Common myeloid progenitor, CD34-positive (primary cell): ENCODE results near the gene GSN.

ENCODE experiments used
- CTCF ChIA-PET: fragments of 350-600 bp; sonication (Branson Sonifier 250); formaldehyde crosslinking; loops from one replicate; lab custom pipeline; 2021; ENCODE audit warnings: antibody characterized with exemption; lab: Charles Lee
- POLR2A ChIA-PET: fragments of 350-600 bp; sonication (Branson Sonifier 250); formaldehyde crosslinking; loops from one replicate; lab custom pipeline; 2021; ENCODE audit warnings: antibody characterized with exemption; lab: Charles Lee
- DNase-seq, 3 donors: peaks; one replicate each; pipeline versions ENCODE4 v3.0.0 to v3.0.0-alpha.2; 2013
- H3K27ac ChIP-seq, 2 experiments: 1 replicate in 1 of 2; 2 replicates in 1 of 2; pipeline ENCODE4 v1.7.0; 2013; ENCODE audit warnings: inconsistent platforms in 2 of 2, low read length in 2 of 2, mild to moderate bottlenecking in 2 of 2, low read depth in 1 of 2, moderate library complexity in 1 of 2; ENCODE audit not compliant: severe bottlenecking in 2 of 2, insufficient read depth in 1 of 2, poor library complexity in 1 of 2
- H3K27me3 ChIP-seq, 5 experiments: replicated peaks in 2 of 5; 1 replicate in 3 of 5; 2 replicates in 2 of 5; pipeline versions ENCODE4 v1.6.1 to v1.7.0; 2013; ENCODE audit warnings: low read length in 4 of 5, mild to moderate bottlenecking in 2 of 5, moderate library complexity in 2 of 5, inconsistent platforms in 1 of 5; ENCODE audit not compliant: insufficient read depth in 5 of 5, control insufficient read depth in 4 of 5
- H3K36me3 ChIP-seq, 4 experiments: 1 replicate in 2 of 4; 2 replicates in 2 of 4; pipeline versions ENCODE4 v1.6.1 to v1.7.0; 2013; ENCODE audit warnings: low read length in 3 of 4, control low read depth in 1 of 4, mild to moderate bottlenecking in 1 of 4; ENCODE audit not compliant: control insufficient read depth in 4 of 4, insufficient read depth in 4 of 4
- H3K4me1 ChIP-seq, 4 experiments: 1 replicate in 3 of 4; 2 replicates in 1 of 4; pipeline versions ENCODE4 v1.6.1 to v1.7.1; 2013; ENCODE audit warnings: low read length in 3 of 4, mild to moderate bottlenecking in 3 of 4, control low read depth in 1 of 4, inconsistent platforms in 1 of 4, moderate library complexity in 1 of 4; ENCODE audit not compliant: control insufficient read depth in 4 of 4, insufficient read depth in 4 of 4; ENCODE audit errors: control extremely low read depth in 1 of 4
- H3K4me3 ChIP-seq, 7 experiments: 1 replicate in 4 of 7; 2 replicates in 3 of 7; pipeline versions ENCODE4 v1.5.1 to v1.7.0; 2013; ENCODE audit warnings: mild to moderate bottlenecking in 7 of 7, low read length in 6 of 7, moderate library complexity in 6 of 7, inconsistent platforms in 2 of 7, low read depth in 2 of 7, control low read depth in 1 of 7; ENCODE audit not compliant: insufficient read depth in 4 of 7, control insufficient read depth in 1 of 7; ENCODE audit errors: extremely low read depth in 1 of 7
- H3K9me3 ChIP-seq, 5 experiments: 1 replicate in 4 of 5; 2 replicates in 1 of 5; pipeline versions ENCODE4 v1.6.1 to v1.7.1; 2013; ENCODE audit warnings: low read length in 4 of 5, mild to moderate bottlenecking in 2 of 5, inconsistent platforms in 1 of 5, low read depth in 1 of 5, moderate library complexity in 1 of 5; ENCODE audit not compliant: control insufficient read depth in 4 of 5, insufficient read depth in 2 of 5; ENCODE audit errors: control extremely low read depth in 1 of 5
- WGBS: methylation state at CpG from one replicate; pipeline ENCODE4 v1.1.5; 2013; ENCODE audit not compliant: insufficient coverage; 5-methylcytosine and 5-hydroxymethylcytosine counted together

GSN gene

GRCh38 chr9:121354762-121355161 lies 86.8 kb downstream of the GSN start:
- H3K4me1 ChIP-seq, result peaks cover 11 to 81% (median 41%) of the 10 kb centered on the region in 4 experiments
- peaks cover 0 to 70% (median 9%) of the 10 kb centered on the region in 4 experiments for H3K36me3 ChIP-seq
- H3K27me3 ChIP-seq, result no peaks in the 10 kb centered on the region
- H3K9me3 ChIP-seq, result no peaks in the 10 kb centered on the region
- WGBS, result 100% methylated on average over 5 of the region's 5 CpGs
- POLR2A ChIA-PET, result no interaction called here
- CTCF ChIA-PET, result interaction anchor here (0.6 to 3.4 kb wide), 7 partner anchors 10 to 146 kb away, joined by 3 to 27 read pairs (median 5); no protein-coding TSS in a partner anchor
- no peak for DNase-seq
- H3K27ac ChIP-seq, result no peak overlapping the region
- no peak overlapping the region for H3K4me3 ChIP-seq

GRCh38 chr9:121357011-121357410 lies 89.0 kb downstream of the GSN start:
- Histone ChIP-seq H3K4me1 (peaks cover 18 to 74% (median 42%) of the 10 kb centered on the region in 4 experiments), H3K36me3 (peaks cover 0 to 49% (median 9%) of the 10 kb centered on the region in 4 experiments), H3K27ac (peak overlapping the region; percentile 33 to 62), H3K27me3 (no peaks in the 10 kb centered on the region), H3K9me3 (no peaks in the 10 kb centered on the region), H3K4me3 (no peak overlapping the region)
- no CpG with 5 or more reads among the region's 3 CpGs for WGBS
- DNase-seq, result peak; percentile 47 to 93 (median 85)
- CTCF ChIA-PET, result interaction anchor here (0.8 to 2.6 kb wide), 9 partner anchors 12 to 139 kb away, joined by 3 to 9 read pairs (median 4); no protein-coding TSS in a partner anchor
- POLR2A ChIA-PET, result interaction anchor here (1.1 kb wide), 1 partner anchor 11 kb away, joined by 3 read pairs; no protein-coding TSS in a partner anchor

GRCh38 chr9:121358751-121359150 lies 90.8 kb downstream of the GSN start:
- H3K9me3 ChIP-seq, result no peaks in the 10 kb centered on the region
- no peaks in the 10 kb centered on the region for H3K27me3 ChIP-seq
- ChIA-PET CTCF (interaction anchor here (0.6 to 2.6 kb wide), 7 partner anchors 10 to 41 kb away, joined by 3 to 9 read pairs (median 4); no protein-coding TSS in a partner anchor), POLR2A (interaction anchor here (1.2 kb wide), 1 partner anchor 10 kb away, joined by 3 read pairs; no protein-coding TSS in a partner anchor)
- peak overlapping the region in 3 of 7 experiments; percentile 12 to 51 (median 33) for H3K4me3 ChIP-seq
- peaks cover 0 to 34% (median 3%) of the 10 kb centered on the region in 4 experiments for H3K36me3 ChIP-seq
- H3K27ac ChIP-seq, result peak overlapping the region in 1 of 2 experiments; percentile 27
- peak in 2 of 3 donors; percentile 75 to 82 for DNase-seq
- peaks cover 27 to 73% (median 48%) of the 10 kb centered on the region in 4 experiments for H3K4me1 ChIP-seq
- 80% methylated on average over 2 of the region's 3 CpGs for WGBS

GRCh38 chr9:121359351-121360294 lies 91.7 kb downstream of the GSN start:
- Histone ChIP-seq H3K27ac (no peak overlapping the region), H3K9me3 (no peaks in the 10 kb centered on the region), H3K36me3 (peaks cover 0 to 26% (median 2%) of the 10 kb centered on the region in 4 experiments), H3K27me3 (no peaks in the 10 kb centered on the region), H3K4me3 (peak overlapping the region in 1 of 7 experiments; percentile 51), H3K4me1 (peaks cover 24 to 74% (median 50%) of the 10 kb centered on the region in 4 experiments)
- ChIA-PET POLR2A (interaction anchor here (1.2 kb wide), 1 partner anchor 9 kb away, joined by 3 read pairs; no protein-coding TSS in a partner anchor), CTCF (interaction anchor here (1.4 kb wide), 2 partner anchors 13 kb away, joined by 3 to 4 read pairs; no protein-coding TSS in a partner anchor)
- no CpG with 5 or more reads among the region's 3 CpGs for WGBS
- no peak for DNase-seq

- Histone ChIP-seq H3K36me3 (peaks cover 0 to 16% (median 0%) of the 10 kb centered on the region in 4 experiments), H3K4me3 (peak overlapping the region in 1 of 7 experiments; percentile 35), H3K27ac (no peak overlapping the region), H3K9me3 (no peaks in the 10 kb centered on the region), H3K4me1 (peaks cover 27 to 85% (median 58%) of the 10 kb centered on the region in 4 experiments), H3K27me3 (no peaks in the 10 kb centered on the region)
- CTCF ChIA-PET, result interaction anchor here (1.3 kb wide), 1 partner anchor 12 kb away, joined by 3 read pairs; no protein-coding TSS in a partner anchor
- peak in 1 of 3 donors; percentile 66 for DNase-seq
- POLR2A ChIA-PET, result no interaction called here
These were observed 92.8 kb downstream of the GSN start for GRCh38 chr9:121360601-121361374.

- no peak overlapping the region for H3K27ac ChIP-seq
- peak in 1 of 3 donors; percentile 34 for DNase-seq
- H3K9me3 ChIP-seq, result no peaks in the 10 kb centered on the region
- H3K36me3 ChIP-seq, result peaks cover 0 to 14% (median 0%) of the 10 kb centered on the region in 4 experiments
- WGBS, result no CpG with 5 or more reads among the region's 2 CpGs
- peaks cover 38 to 89% (median 66%) of the 10 kb centered on the region in 4 experiments for H3K4me1 ChIP-seq
- CTCF ChIA-PET, result interaction anchor here (1.3 to 1.6 kb wide), 4 partner anchors 13 to 150 kb away, joined by 3 to 4 read pairs (median 4); no protein-coding TSS in a partner anchor
- peak overlapping the region in 1 of 7 experiments; percentile 10 for H3K4me3 ChIP-seq
- H3K27me3 ChIP-seq, result no peaks in the 10 kb centered on the region
- POLR2A ChIA-PET, result no interaction called here
These were observed 95.1 kb downstream of the GSN start for GRCh38 chr9:121362813-121363621.
